ENCODE data around the gene P3H3. TPM values are rescaled to one million over a fixed set of nuclear protein-coding genes. Genes with fewer than 3 reads are reported as not detected.

Gene P3H3
- total RNA-seq, 1 donor from 2014 or later, result not detected

GRCh38 chr12:6840761-6841515 is 12.7 kb downstream of the P3H3 start, which contains the start of gene GNB3:
TSS of gene GNB3 (plus strand) at chr12:6840925. CDS start at chr12:6841288, 363 bp downstream.
- DNase-seq (no peak), ATAC-seq (ENCODE audit: low read depth) (no peak)
- peaks cover 2% of the 10 kb centered on the region for H3K27me3 Mint-ChIP-seq
- peaks cover 14% of the 10 kb centered on the region for H3K4me1 Mint-ChIP-seq
- intact Hi-C loops (cut with micrococcal nuclease), result no loop called here
- H3K36me3 Mint-ChIP-seq (ENCODE audit: low read depth), result no peaks in the 10 kb centered on the region
- no peak for TF ChIP-seq CTCF (IDR thresholded peaks at IDR 0.05)
- H3K9me3 Mint-ChIP-seq, result no peaks in the 10 kb centered on the region
- H3K27ac Mint-ChIP-seq, result peak within 1 kb of the TSS; percentile 41
- CTCF ChIA-PET, result interaction anchor here (1.6 to 1.7 kb wide), 2 partner anchors 10 to 32 kb away, joined by 5 read pairs; partner anchors contain the start of gene SPSB2
- POLR2A ChIA-PET, result interaction anchor here (0.6 to 3.5 kb wide), 3 partner anchors 11 to 838 kb away, joined by 3 to 15 read pairs (median 5); partner anchors contain the start of genes CDCA3 and USP5
- no peak within 1 kb of the TSS for H3K4me3 Mint-ChIP-seq

- POLR2A ChIA-PET, result interaction anchor here (0.6 to 1.5 kb wide), 2 partner anchors 9 to 1226 kb away, joined by 5 read pairs; partner anchors contain the start of gene CDCA3
- Mint-ChIP-seq H3K4me1 (peaks cover 14% of the 10 kb centered on the region), H3K27ac (no peak overlapping the region), H3K27me3 (peaks cover 2% of the 10 kb centered on the region), H3K36me3 (ENCODE audit: low read depth) (no peaks in the 10 kb centered on the region), H3K4me3 (no peak overlapping the region), H3K9me3 (no peaks in the 10 kb centered on the region)
- TF ChIP-seq CTCF (IDR thresholded peaks at IDR 0.05), result no peak
- ATAC-seq (ENCODE audit: low read depth) (no peak), DNase-seq (no peak)
- intact Hi-C loops (cut with micrococcal nuclease), result no loop called here
- CTCF ChIA-PET, result interaction anchor here (0.6 kb wide), 1 partner anchor 19 kb away, joined by 3 read pairs; no protein-coding TSS in a partner anchor
Measured at GRCh38 chr12:6842075-6842474, 13.9 kb downstream of the P3H3 start.

GRCh38 chr12:6843118-6843902 is 15.1 kb downstream of the P3H3 start:
- Mint-ChIP-seq H3K4me1 (peaks cover 14% of the 10 kb centered on the region), H3K36me3 (ENCODE audit: low read depth) (no peaks in the 10 kb centered on the region), H3K4me3 (no peak overlapping the region), H3K27me3 (peaks cover under 1% of the 10 kb centered on the region), H3K9me3 (no peaks in the 10 kb centered on the region), H3K27ac (peak overlapping the region; percentile 18)
- intact Hi-C loops (cut with micrococcal nuclease), result no loop called here
- DNase-seq, result no peak
- ChIA-PET POLR2A (interaction anchor here (1.5 kb wide), 1 partner anchor 8 kb away, joined by 5 read pairs; the partner anchor contains the start of gene CDCA3), CTCF (no interaction called here)
- ATAC-seq (ENCODE audit: low read depth), result no peak
- no peak for TF ChIP-seq CTCF (IDR thresholded peaks at IDR 0.05)

GRCh38 chr12:6845395-6845794 is 17.2 kb downstream of the P3H3 start:
- CTCF ChIA-PET, result interaction anchor here (1.4 kb wide), 1 partner anchor 9 kb away, joined by 3 read pairs; no protein-coding TSS in a partner anchor
- Mint-ChIP-seq H3K9me3 (no peaks in the 10 kb centered on the region), H3K27me3 (no peaks in the 10 kb centered on the region), H3K36me3 (ENCODE audit: low read depth) (no peaks in the 10 kb centered on the region), H3K4me1 (peaks cover 10% of the 10 kb centered on the region), H3K27ac (no peak overlapping the region), H3K4me3 (no peak overlapping the region)
- DNase-seq (no peak), ATAC-seq (ENCODE audit: low read depth) (no peak)
- TF ChIP-seq CTCF (IDR thresholded peaks at IDR 0.05), result no peak
- POLR2A ChIA-PET, result no interaction called here
- intact Hi-C loops (cut with micrococcal nuclease), result no loop called here
